Activated naive CD8-positive, alpha-beta T cell treated with anti-CD3 and anti-CD28 coated beads, Interleukin-2, amount 10 ng/mL, durations not matched to agents 7 days and 5 days (primary cell): ENCODE results near the gene LPIN1. TPM values are rescaled to one million over a fixed set of nuclear protein-coding genes. Genes with fewer than 3 reads are reported as not detected.
"Not testable (repeated sequence)": the region's sequence is repeated elsewhere in the genome, so short reads cannot be mapped to it uniquely, and the experiment has no call there.

Source experiments
- ATAC-seq: fragments of 150-1000 bp; cut with Tn5 transposase; one replicate; pipeline ENCODE4 v1.10.0; 2021; ENCODE audit warnings: low read depth, moderate library complexity
- POLR2A ChIA-PET: fragments of 350-600 bp; sonication (Branson Sonifier 250); formaldehyde crosslinking; loops from one replicate; lab custom pipeline; 2021; ENCODE audit warnings: antibody characterized with exemption; lab: Charles Lee
- DNase-seq: peaks from one replicate; pipeline ENCODE4 v3.0.0; 2021
- H3K27ac Mint-ChIP-seq: one replicate; pipeline ENCODE4 v1.8.0; 2022; ENCODE audit warnings: mild to moderate bottlenecking, mixed read lengths
- H3K27me3 Mint-ChIP-seq: one replicate; pipeline ENCODE4 v1.8.0; 2022; ENCODE audit warnings: mild to moderate bottlenecking, moderate library complexity, mixed read lengths
- H3K36me3 Mint-ChIP-seq: one replicate; pipeline ENCODE4 v1.8.0; 2021; ENCODE audit warnings: mild to moderate bottlenecking, mixed read lengths
- H3K4me1 Mint-ChIP-seq: one replicate; pipeline ENCODE4 v1.8.0; 2021; ENCODE audit warnings: mixed read lengths
- H3K4me3 Mint-ChIP-seq: one replicate; pipeline ENCODE4 v1.8.0; 2022; ENCODE audit warnings: mild to moderate bottlenecking, moderate library complexity, mixed read lengths
- H3K9me3 Mint-ChIP-seq: one replicate; pipeline ENCODE4 v1.8.0; 2021; ENCODE audit warnings: mixed read lengths
- total RNA-seq, 2 experiments: library from RNA; stranded (reverse); gene quantifications; one replicate each; pipeline ENCODE4 v1.2.3, GENCODE V29; 2021

The LPIN1 gene
- total RNA-seq, 2 experiments from 2014 or later: 70.9 to 71.7 TPM

- peaks cover 10% of the 10 kb centered on the region for H3K4me1 Mint-ChIP-seq
- ATAC-seq (no peak), DNase-seq (no peak)
- POLR2A ChIA-PET: no interaction called here
- no peak overlapping the region for H3K4me3 Mint-ChIP-seq
- no peaks in the 10 kb centered on the region for H3K36me3 Mint-ChIP-seq
- no peak overlapping the region for H3K27ac Mint-ChIP-seq
- no peaks in the 10 kb centered on the region for H3K9me3 Mint-ChIP-seq
- H3K27me3 Mint-ChIP-seq: peaks cover 34% of the 10 kb centered on the region
These were observed 25.7 kb upstream of the LPIN1 start for GRCh38 chr2:11720752-11721151.

GRCh38 chr2:11722292-11723060, 24.0 kb upstream of the LPIN1 start:
- Mint-ChIP-seq H3K4me1 (peaks cover 5% of the 10 kb centered on the region), H3K4me3 (no peak overlapping the region), H3K27me3 (peaks cover 34% of the 10 kb centered on the region), H3K36me3 (no peaks in the 10 kb centered on the region), H3K27ac (no peak overlapping the region), H3K9me3 (no peaks in the 10 kb centered on the region)
- DNase-seq (no peak), ATAC-seq (no peak)
- POLR2A ChIA-PET: no interaction called here

GRCh38 chr2:11723061-11723371, 23.4 kb upstream of the LPIN1 start:
- no peaks in the 10 kb centered on the region for H3K9me3 Mint-ChIP-seq
- peaks cover 5% of the 10 kb centered on the region for H3K4me1 Mint-ChIP-seq
- H3K36me3 Mint-ChIP-seq: no peaks in the 10 kb centered on the region
- DNase-seq (no peak), ATAC-seq (no peak)
- H3K27me3 Mint-ChIP-seq: peaks cover 30% of the 10 kb centered on the region
- H3K27ac Mint-ChIP-seq: no peak overlapping the region
- POLR2A ChIA-PET: no interaction called here
- H3K4me3 Mint-ChIP-seq: no peak overlapping the region

- no peaks in the 10 kb centered on the region for H3K9me3 Mint-ChIP-seq
- POLR2A ChIA-PET: no interaction called here
- H3K4me1 Mint-ChIP-seq: peaks cover 3% of the 10 kb centered on the region
- no peak overlapping the region for H3K27ac Mint-ChIP-seq
- peaks cover 24% of the 10 kb centered on the region for H3K27me3 Mint-ChIP-seq
- no peaks in the 10 kb centered on the region for H3K36me3 Mint-ChIP-seq
- H3K4me3 Mint-ChIP-seq: no peak overlapping the region
- no peak for ATAC-seq
- no peak for DNase-seq
These were observed 22.3 kb upstream of the LPIN1 start for GRCh38 chr2:11724151-11724550.

- no peaks in the 10 kb centered on the region for H3K36me3 Mint-ChIP-seq
- no peaks in the 10 kb centered on the region for H3K9me3 Mint-ChIP-seq
- H3K27ac Mint-ChIP-seq: no peak overlapping the region
- H3K4me3 Mint-ChIP-seq: no peak overlapping the region
- peaks cover 22% of the 10 kb centered on the region for H3K27me3 Mint-ChIP-seq
- DNase-seq: no peak
- POLR2A ChIA-PET: no interaction called here
- no peaks in the 10 kb centered on the region for H3K4me1 Mint-ChIP-seq
- no peak for ATAC-seq
These were observed 20.0 kb upstream of the LPIN1 start for GRCh38 chr2:11726384-11726783.

- Mint-ChIP-seq H3K27ac (no peak overlapping the region), H3K4me1 (no peaks in the 10 kb centered on the region), H3K27me3 (peaks cover 26% of the 10 kb centered on the region), H3K9me3 (no peaks in the 10 kb centered on the region), H3K4me3 (no peak overlapping the region), H3K36me3 (no peaks in the 10 kb centered on the region)
- POLR2A ChIA-PET: no interaction called here
- ATAC-seq: no peak
- DNase-seq: no peak
These were observed 16.8 kb upstream of the LPIN1 start for GRCh38 chr2:11729362-11730212.

GRCh38 chr2:11731214-11731984, 15.0 kb upstream of the LPIN1 start:
- DNase-seq, POLR2A ChIA-PET, H3K36me3 Mint-ChIP-seq, ATAC-seq, H3K4me3 Mint-ChIP-seq, H3K4me1 Mint-ChIP-seq, H3K9me3 Mint-ChIP-seq, H3K27ac Mint-ChIP-seq: not testable (repeated sequence)
- peaks cover 35% of the 10 kb centered on the region for H3K27me3 Mint-ChIP-seq

- Mint-ChIP-seq H3K9me3 (no peaks in the 10 kb centered on the region), H3K27me3 (peaks cover 35% of the 10 kb centered on the region), H3K4me1 (peaks cover 1% of the 10 kb centered on the region), H3K27ac (no peak overlapping the region), H3K36me3 (no peaks in the 10 kb centered on the region), H3K4me3 (no peak overlapping the region)
- no peak for DNase-seq
- ATAC-seq: no peak
- POLR2A ChIA-PET: no interaction called here
These were observed 13.8 kb upstream of the LPIN1 start for GRCh38 chr2:11732587-11732986.

- ATAC-seq, POLR2A ChIA-PET, H3K27ac Mint-ChIP-seq, H3K4me3 Mint-ChIP-seq, H3K9me3 Mint-ChIP-seq, H3K4me1 Mint-ChIP-seq, H3K36me3 Mint-ChIP-seq, DNase-seq: not testable (repeated sequence)
- peaks cover 23% of the 10 kb centered on the region for H3K27me3 Mint-ChIP-seq
These were observed 8.6 kb upstream of the LPIN1 start for GRCh38 chr2:11737852-11738251.

GRCh38 chr2:11738589-11739436, 7.6 kb upstream of the LPIN1 start:
- peaks cover 20% of the 10 kb centered on the region for H3K27me3 Mint-ChIP-seq
- POLR2A ChIA-PET: interaction anchor here (0.6 to 0.8 kb wide), 2 partner anchors 16 to 38 kb away, joined by 3 to 4 read pairs; no protein-coding TSS in a partner anchor
- DNase-seq: peak; percentile 34
- peaks cover 12% of the 10 kb centered on the region for H3K4me1 Mint-ChIP-seq
- H3K36me3 Mint-ChIP-seq: no peaks in the 10 kb centered on the region
- no peak overlapping the region for H3K4me3 Mint-ChIP-seq
- ATAC-seq: peak; percentile 81
- no peak overlapping the region for H3K27ac Mint-ChIP-seq
- no peaks in the 10 kb centered on the region for H3K9me3 Mint-ChIP-seq

GRCh38 chr2:11740723-11741122, 5.7 kb upstream of the LPIN1 start:
- ATAC-seq: no peak
- no peak overlapping the region for H3K4me3 Mint-ChIP-seq
- POLR2A ChIA-PET: no interaction called here

GRCh38 chr2:11742317-11742701, 4.1 kb upstream of the LPIN1 start:
- Mint-ChIP-seq H3K9me3 (no peaks in the 10 kb centered on the region), H3K36me3 (no peaks in the 10 kb centered on the region), H3K27me3 (peaks cover 6% of the 10 kb centered on the region), H3K27ac (no peak overlapping the region), H3K4me3 (no peak overlapping the region), H3K4me1 (peaks cover 31% of the 10 kb centered on the region)
- POLR2A ChIA-PET: no interaction called here
- ATAC-seq (no peak), DNase-seq (no peak)

More at GRCh38 chr2:11740723-11741122, 5.7 kb upstream of the LPIN1 start:
- no peak for DNase-seq
- Mint-ChIP-seq H3K27ac (no peak overlapping the region), H3K27me3 (peaks cover 12% of the 10 kb centered on the region), H3K36me3 (no peaks in the 10 kb centered on the region), H3K9me3 (no peaks in the 10 kb centered on the region), H3K4me1 (peaks cover 25% of the 10 kb centered on the region)
